Left ventricle myocardium inferior (tissue), 1 donor: ENCODE data around the gene SUDS3. TPM values are rescaled to one million over a fixed set of nuclear protein-coding genes. Genes with fewer than 3 reads are reported as not detected.
A peak's percentile ranks its signal among the peaks of the same experiment; 100 is the strongest.

Experiments
- DNase-seq: peaks from one replicate; pipeline ENCODE4 v3.0.0-alpha.2; 2020
- H3K27ac ChIP-seq: fragments of 200-600 bp; replicated peaks from 2 replicates; pipeline ENCODE4 v1.8.0; 2021
- H3K27me3 ChIP-seq: fragments of 200-600 bp; 2 replicates; pipeline ENCODE4 v1.8.0; 2021; ENCODE audit warnings: low read depth
- H3K36me3 ChIP-seq: fragments of 200-600 bp; 2 replicates; pipeline ENCODE4 v1.8.0; 2021
- H3K4me1 ChIP-seq: fragments of 200-600 bp; 2 replicates; pipeline ENCODE4 v1.8.0; 2021
- H3K4me3 ChIP-seq: fragments of 200-600 bp; 2 replicates; pipeline ENCODE4 v1.8.0; 2021; ENCODE audit warnings: mild to moderate bottlenecking, moderate library complexity
- H3K9me3 ChIP-seq: fragments of 200-600 bp; replicated peaks from 2 replicates; pipeline ENCODE4 v1.8.0; 2021
- intact Hi-C: fragments of 100-400 bp; cut with micrococcal nuclease; formaldehyde crosslinking; loops from one replicate; pipeline ENCODE4 v1.11.0; 2022
- total RNA-seq: library from RNA; stranded (reverse); fragmentation: NEBNext Ultra II Directional; extraction: Animal tissue kit (Norgen Biotek cat#: 25700); gene quantifications from one replicate; pipeline ENCODE4 v1.2.1, GENCODE V29; 2021
- TF ChIP-seq, protein P1 (sequence below): fragments of 200-600 bp; IDR thresholded peaks from 2 replicates; pipeline ENCODE4 v1.8.0; 2021; ENCODE audit warnings: antibody characterized with exemption, mild to moderate bottlenecking, borderline replicate concordance
- donor health status: DM: no; HTN: yes; CAD: no; lungs with severe emphysema.

SUDS3 gene
- total RNA-seq, 1 donor from 2014 or later = 20.4 TPM

- Histone ChIP-seq H3K36me3 (no peaks in the 10 kb centered on the region), H3K4me3 (no peak overlapping the region), H3K4me1 (no peaks in the 10 kb centered on the region), H3K9me3 (peaks cover 5% of the 10 kb centered on the region), H3K27me3 (peaks cover 19% of the 10 kb centered on the region), H3K27ac (no peak overlapping the region)
- TF ChIP-seq, protein P1, sequence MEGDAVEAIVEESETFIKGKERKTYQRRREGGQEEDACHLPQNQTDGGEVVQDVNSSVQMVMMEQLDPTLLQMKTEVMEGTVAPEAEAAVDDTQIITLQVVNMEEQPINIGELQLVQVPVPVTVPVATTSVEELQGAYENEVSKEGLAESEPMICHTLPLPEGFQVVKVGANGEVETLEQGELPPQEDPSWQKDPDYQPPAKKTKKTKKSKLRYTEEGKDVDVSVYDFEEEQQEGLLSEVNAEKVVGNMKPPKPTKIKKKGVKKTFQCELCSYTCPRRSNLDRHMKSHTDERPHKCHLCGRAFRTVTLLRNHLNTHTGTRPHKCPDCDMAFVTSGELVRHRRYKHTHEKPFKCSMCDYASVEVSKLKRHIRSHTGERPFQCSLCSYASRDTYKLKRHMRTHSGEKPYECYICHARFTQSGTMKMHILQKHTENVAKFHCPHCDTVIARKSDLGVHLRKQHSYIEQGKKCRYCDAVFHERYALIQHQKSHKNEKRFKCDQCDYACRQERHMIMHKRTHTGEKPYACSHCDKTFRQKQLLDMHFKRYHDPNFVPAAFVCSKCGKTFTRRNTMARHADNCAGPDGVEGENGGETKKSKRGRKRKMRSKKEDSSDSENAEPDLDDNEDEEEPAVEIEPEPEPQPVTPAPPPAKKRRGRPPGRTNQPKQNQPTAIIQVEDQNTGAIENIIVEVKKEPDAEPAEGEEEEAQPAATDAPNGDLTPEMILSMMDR = no peak
- intact Hi-C loops = no loop called here
- DNase-seq = no peak
Measured at GRCh38 chr12:118447181-118447580, 70.8 kb downstream of the SUDS3 start.

GRCh38 chr12:118448341-118448740 lies 72.0 kb downstream of the SUDS3 start:
- intact Hi-C loops = no loop called here
- TF ChIP-seq, protein P1 = no peak
- no peaks in the 10 kb centered on the region for H3K36me3 ChIP-seq
- no peak overlapping the region for H3K27ac ChIP-seq
- H3K4me3 ChIP-seq = no peak overlapping the region
- peaks cover 5% of the 10 kb centered on the region for H3K9me3 ChIP-seq
- H3K4me1 ChIP-seq = no peaks in the 10 kb centered on the region
- DNase-seq = peak; percentile 17
- H3K27me3 ChIP-seq = peaks cover 19% of the 10 kb centered on the region

DNA sequence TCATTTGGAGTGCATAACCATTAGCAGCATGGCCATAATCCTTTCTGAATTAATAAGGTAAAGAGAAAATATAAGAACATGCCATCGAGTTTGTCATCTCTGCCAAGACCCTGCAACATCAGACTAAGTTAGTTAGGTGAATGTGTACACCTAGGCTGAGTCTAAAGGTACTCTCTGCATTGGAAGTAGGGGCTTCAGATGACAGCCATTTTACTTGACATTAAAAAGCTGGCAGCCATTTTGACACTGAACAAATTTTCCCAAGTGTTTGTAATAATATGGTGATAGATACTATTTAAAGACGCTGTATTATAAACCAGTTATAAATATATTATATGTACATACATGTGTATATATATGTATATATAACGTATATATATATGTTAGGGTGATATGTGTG lies 79.0 kb downstream of the SUDS3 start:
- Histone ChIP-seq H3K4me1 (no peaks in the 10 kb centered on the region), H3K9me3 (peaks cover 16% of the 10 kb centered on the region), H3K4me3 (no peak overlapping the region), H3K36me3 (no peaks in the 10 kb centered on the region), H3K27ac (no peak overlapping the region), H3K27me3 (peaks cover 11% of the 10 kb centered on the region)
- intact Hi-C loops = no loop called here
- DNase-seq = no peak
- TF ChIP-seq, protein P1 = no peak

- H3K9me3 ChIP-seq = peaks cover 25% of the 10 kb centered on the region
- TF ChIP-seq, protein P1 = no peak
- peaks cover 3% of the 10 kb centered on the region for H3K27me3 ChIP-seq
- no peaks in the 10 kb centered on the region for H3K36me3 ChIP-seq
- DNase-seq = no peak
- intact Hi-C loops = no loop called here
- H3K4me1 ChIP-seq = no peaks in the 10 kb centered on the region
- no peak overlapping the region for H3K4me3 ChIP-seq
- no peak overlapping the region for H3K27ac ChIP-seq
Measured at GRCh38 chr12:118456741-118457140, 80.4 kb downstream of the SUDS3 start.

DNA sequence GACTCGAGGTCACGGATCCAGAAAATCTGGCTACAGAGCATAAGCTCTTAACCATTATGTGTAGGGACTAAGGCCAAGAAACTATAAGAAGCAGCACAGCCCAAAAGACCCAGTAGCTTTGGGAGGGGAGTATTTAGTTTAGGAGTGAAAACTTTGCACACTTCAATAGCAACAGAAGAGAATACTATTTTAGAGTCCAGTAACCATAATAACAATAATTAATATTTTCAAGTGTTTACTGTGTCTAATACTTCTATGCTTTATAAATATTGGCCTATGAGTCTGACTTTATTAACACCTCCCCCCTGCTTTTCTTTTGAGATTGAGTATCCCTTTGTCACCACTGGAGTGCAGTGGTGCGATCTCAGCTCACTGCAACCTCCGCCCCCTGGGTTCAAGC lies 82.8 kb downstream of the SUDS3 start:
- Histone ChIP-seq H3K4me3 (no peak overlapping the region), H3K27ac (no peak overlapping the region), H3K4me1 (no peaks in the 10 kb centered on the region), H3K27me3 (no peaks in the 10 kb centered on the region), H3K9me3 (peaks cover 25% of the 10 kb centered on the region), H3K36me3 (no peaks in the 10 kb centered on the region)
- no peak for DNase-seq
- intact Hi-C loops = no loop called here
- TF ChIP-seq, protein P1 = no peak

DNA sequence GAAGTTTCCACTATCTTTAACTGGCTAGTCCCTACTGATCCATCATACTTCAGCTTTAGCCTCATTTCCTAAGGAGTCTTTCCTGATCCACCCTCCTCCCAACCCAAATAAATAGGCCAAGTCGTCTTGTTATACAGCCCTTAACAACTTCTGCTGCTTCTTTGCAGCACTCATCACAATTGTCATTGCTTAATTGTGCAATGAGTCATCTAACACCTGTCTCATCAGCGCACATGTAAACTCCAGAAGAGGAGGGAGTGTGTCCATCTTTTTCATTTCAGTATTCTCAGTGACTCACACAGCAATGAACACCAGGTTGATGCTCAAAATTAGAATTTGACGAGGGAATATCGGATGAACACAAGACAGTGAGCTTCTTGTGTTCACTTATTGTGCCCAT lies 87.3 kb downstream of the SUDS3 start:
- Histone ChIP-seq H3K9me3 (peaks cover 25% of the 10 kb centered on the region), H3K4me3 (no peak overlapping the region), H3K27me3 (no peaks in the 10 kb centered on the region), H3K36me3 (no peaks in the 10 kb centered on the region), H3K27ac (no peak overlapping the region), H3K4me1 (no peaks in the 10 kb centered on the region)
- no peak for DNase-seq
- intact Hi-C loops = no loop called here
- TF ChIP-seq, protein P1 = no peak
